Omental fat pad (tissue), 4 donors: ENCODE measurements around the gene OR8D1. TPM values are rescaled to one million over a fixed set of nuclear protein-coding genes. Genes with fewer than 3 reads are reported as not detected.
"Not testable (repeated sequence)": the region's sequence is repeated elsewhere in the genome, so short reads cannot be mapped to it uniquely, and the experiment has no call there.

Experiments
- ATAC-seq: fragments of 150-250 bp; one replicate; pipeline ENCODE4 v1.9.1; 2016; ENCODE audit warnings: mild to moderate bottlenecking, moderate library complexity; ENCODE audit not compliant: low FRiP score
- DNase-seq: peaks from one replicate; pipeline ENCODE4 v3.0.0-alpha.2; 2019; ENCODE audit warnings: low spot score
- CTCF ChIP-seq, 3 donors: fragments of 450-650 bp; IDR thresholded peaks; one replicate each; pipeline ENCODE4 v1.5.1; 2016 to 2017; ENCODE audit warnings: antibody characterized with exemption in 3 of 3, mild to moderate bottlenecking in 3 of 3, moderate library complexity in 2 of 3
- total RNA-seq, 4 donors: library from RNA; depleted of rRNA; stranded (reverse); fragments of >200 nt; gene quantifications; one replicate each; pipeline ENCODE4 v1.1.0, GENCODE V29; 2016

The OR8D1 gene
- total RNA-seq, 4 donors from 2014 or later, result not detected

GRCh38 chr11:124276081-124276480, 37.7 kb downstream of the OR8D1 start:
- TF ChIP-seq CTCF (IDR thresholded peaks at IDR 0.05), result no peak
- DNase-seq, result no peak
- no peak for ATAC-seq

- DNase-seq (no peak), ATAC-seq (no peak)
- no peak for TF ChIP-seq CTCF (IDR thresholded peaks at IDR 0.05)
These were observed 39.7 kb downstream of the OR8D1 start for GRCh38 chr11:124274000-124274399.

- ATAC-seq, DNase-seq: not testable (repeated sequence)
These were observed 42.9 kb downstream of the OR8D1 start for GRCh38 chr11:124270886-124271285.

GRCh38 chr11:124265041-124265440, 48.7 kb downstream of the OR8D1 start:
- DNase-seq, ATAC-seq: not testable (repeated sequence)

GRCh38 chr11:124256076-124256475, 57.7 kb downstream of the OR8D1 start, which contains the start of gene OR8G5:
OR8G5 (plus strand) TSS chr11:124256376; CDS start chr11:124264932, 8,556 bp downstream.
- no peak for ATAC-seq
- no peak for TF ChIP-seq CTCF (IDR thresholded peaks at IDR 0.05)
- no peak for DNase-seq

Other genes with a start within 250 kb of the OR8D1 start
- gene VWA5A, start 198.5 kb downstream of the OR8D1 start, total RNA-seq, result 10 to 100 TPM in 3 of 4 donors, 1 to 10 TPM in 1; 9.7 to 19.5 (median 15.0) TPM
- gene OR10D3, start 130.6 kb downstream of the OR8D1 start, total RNA-seq, result not detected
- gene OR8G1, start 72.9 kb downstream of the OR8D1 start, total RNA-seq, result not detected
- gene OR8G5, start 57.6 kb downstream of the OR8D1 start, total RNA-seq, result not detected
- not detected for gene OR8D2, start 6.2 kb upstream of the OR8D1 start, total RNA-seq
- gene OR8B2, start 70.5 kb upstream of the OR8D1 start, total RNA-seq, result not detected
- gene OR8B3, start 85.1 kb upstream of the OR8D1 start, total RNA-seq, result not detected
- not detected for gene OR8B4, start 110.9 kb upstream of the OR8D1 start, total RNA-seq
- not detected for gene OR8B8, start 131.7 kb upstream of the OR8D1 start, total RNA-seq
- not detected for gene OR8B12, start 229.7 kb upstream of the OR8D1 start, total RNA-seq